ENCODE data around the gene SMOC1. TPM values are rescaled to one million over a fixed set of nuclear protein-coding genes. Genes with fewer than 3 reads are reported as not detected.

The SMOC1 gene
- total and polyA plus RNA-seq, 9 donors = 0.35 to 9.1 (median 0.80) TPM

- no peak overlapping the region for H3K27ac ChIP-seq
- H3K4me3 ChIP-seq = no peak overlapping the region
- DNase-seq = peak in 4 of 5 donors; percentile 22 to 52 (median 35)
Measured at GRCh38 chr14:69997849-69998248, 118.6 kb downstream of the SMOC1 start.

GRCh38 chr14:69999261-69999674, 120.1 kb downstream of the SMOC1 start:
- no peak for DNase-seq

More at GRCh38 chr14:69997849-69998248, 118.6 kb downstream of the SMOC1 start:
- TF ChIP-seq CTCF (IDR thresholded peaks at IDR 0.05) = no peak
- TF ChIP-seq EP300 (IDR thresholded peaks at IDR 0.05) = no peak
- TF ChIP-seq POLR2A (IDR thresholded peaks at IDR 0.05) = no peak
- Histone ChIP-seq H3K36me3 (no peaks in the 10 kb centered on the region), H3K27me3 (no peaks in the 10 kb centered on the region), H3K4me1 (ENCODE audit: insufficient read depth) (no peaks in the 10 kb centered on the region), H3K9me3 (no peaks in the 10 kb centered on the region)
- 12 to 18% (median 14%) methylated on average over 5 of the region's 5 CpGs for WGBS, 3 donors
- intact Hi-C loops (cut with DNase I) = no loop called here

GRCh38 chr14:70000601-70001000, 121.4 kb downstream of the SMOC1 start:
- no peaks in the 10 kb centered on the region for H3K27me3 ChIP-seq
- intact Hi-C loops (cut with DNase I) = no loop called here
- no peaks in the 10 kb centered on the region for H3K4me1 ChIP-seq (ENCODE audit: insufficient read depth)
- H3K4me3 ChIP-seq = no peak overlapping the region
- no peak overlapping the region for H3K27ac ChIP-seq
- WGBS, 3 donors = 86 to 90% (median 89%) methylated on average over 7 of the region's 7 CpGs
- TF ChIP-seq CTCF (IDR thresholded peaks at IDR 0.05) (no peak), EP300 (IDR thresholded peaks at IDR 0.05) (no peak), POLR2A (IDR thresholded peaks at IDR 0.05) (no peak)
- H3K9me3 ChIP-seq = no peaks in the 10 kb centered on the region
- no peak for DNase-seq
- no peaks in the 10 kb centered on the region for H3K36me3 ChIP-seq

More at GRCh38 chr14:69999261-69999674, 120.1 kb downstream of the SMOC1 start:
- no peak for TF ChIP-seq EP300 (IDR thresholded peaks at IDR 0.05)
- no peak for TF ChIP-seq POLR2A (IDR thresholded peaks at IDR 0.05)
- 61 to 69% (median 65%) methylated on average over 10 of the region's 10 CpGs for WGBS, 3 donors
- no peaks in the 10 kb centered on the region for H3K27me3 ChIP-seq
- H3K9me3 ChIP-seq = no peaks in the 10 kb centered on the region
- H3K4me3 ChIP-seq = no peak overlapping the region
- H3K36me3 ChIP-seq = no peaks in the 10 kb centered on the region
- no peaks in the 10 kb centered on the region for H3K4me1 ChIP-seq (ENCODE audit: insufficient read depth)
- no peak overlapping the region for H3K27ac ChIP-seq
- intact Hi-C loops (cut with DNase I) = no loop called here

- Histone ChIP-seq H3K4me3 (no peak overlapping the region), H3K9me3 (no peaks in the 10 kb centered on the region), H3K27me3 (no peaks in the 10 kb centered on the region), H3K27ac (no peak overlapping the region), H3K36me3 (no peaks in the 10 kb centered on the region), H3K4me1 (ENCODE audit: insufficient read depth) (no peaks in the 10 kb centered on the region)
- DNase-seq = no peak
- intact Hi-C loops (cut with DNase I) = no loop called here
- 63 to 77% (median 68%) methylated on average over 6 of the region's 6 CpGs for WGBS, 3 donors
- TF ChIP-seq EP300 (IDR thresholded peaks at IDR 0.05) = no peak
Measured at GRCh38 chr14:70002589-70003346, 123.6 kb downstream of the SMOC1 start.

GRCh38 chr14:70004791-70005190, 125.6 kb downstream of the SMOC1 start:
- WGBS, 3 donors = 71 to 77% (median 73%) methylated on average over 2 of the region's 2 CpGs
- Histone ChIP-seq H3K36me3 (no peaks in the 10 kb centered on the region), H3K4me3 (no peak overlapping the region), H3K9me3 (no peaks in the 10 kb centered on the region), H3K4me1 (ENCODE audit: insufficient read depth) (no peaks in the 10 kb centered on the region), H3K27ac (no peak overlapping the region), H3K27me3 (no peaks in the 10 kb centered on the region)
- no peak for DNase-seq
- intact Hi-C loops (cut with DNase I) = no loop called here
- TF ChIP-seq CTCF (IDR thresholded peaks at IDR 0.05) (no peak), POLR2A (IDR thresholded peaks at IDR 0.05) (no peak), EP300 (IDR thresholded peaks at IDR 0.05) (no peak)

Data from ovary (tissue), 9 donors.